Ovary (tissue), 9 donors: Measurements from ENCODE around the gene PPP1R36. TPM values are rescaled to one million over a fixed set of nuclear protein-coding genes. Genes with fewer than 3 reads are reported as not detected.
"Not testable (repeated sequence)": the region's sequence is repeated elsewhere in the genome, so short reads cannot be mapped to it uniquely, and the experiment has no call there.

Source experiments
- DNase-seq, 5 donors: peaks; one replicate each; pipeline ENCODE4 v3.0.0-alpha.2; 2019 to 2020
- H3K27ac ChIP-seq, 2 donors: fragments of 200-600 bp; one replicate each; pipeline versions ENCODE4 v1.5.1 to v1.8.0; 2019 to 2022
- H3K27me3 ChIP-seq: fragments of 200-600 bp; one replicate; pipeline ENCODE4 v1.8.0; 2022
- H3K36me3 ChIP-seq: fragments of 200-600 bp; sonication (generic); one replicate; pipeline ENCODE4 v1.5.1; 2019
- H3K4me1 ChIP-seq: one replicate; pipeline ENCODE4 v1.8.1; 2013; ENCODE audit warnings: mild to moderate bottlenecking, moderate library complexity; ENCODE audit not compliant: insufficient read depth
- H3K4me3 ChIP-seq: fragments of 200-600 bp; sonication (generic); one replicate; pipeline ENCODE4 v1.5.1; 2017
- H3K9me3 ChIP-seq, 2 donors: fragments of 200-600 bp in 1 of 2; sonication (generic) in 1 of 2; one replicate each; pipeline versions ENCODE4 v1.5.1 to v1.8.1; 2013 to 2019; ENCODE audit warnings: mild to moderate bottlenecking in 1 of 2, moderate library complexity in 1 of 2
- EP300 ChIP-seq: sonication (generic); formaldehyde crosslinking; IDR thresholded peaks from one replicate; pipeline ENCODE4 v1.6.1; 2017; ENCODE audit warnings: antibody characterized with exemption
- POLR2A ChIP-seq: fragments of 450-650 bp; IDR thresholded peaks from one replicate; pipeline ENCODE4 v1.6.1; 2017; ENCODE audit warnings: antibody characterized with exemption, mild to moderate bottlenecking, moderate library complexity
- WGBS, 3 donors: extraction: QIAGEN DNeasy Blood & Tissue Kit in 1 of 3; methylation state at CpG; one replicate each; pipeline versions ENCODE4 v1.1.5 to v1.1.7; 2013 to 2017; 5-methylcytosine and 5-hydroxymethylcytosine counted together
- intact Hi-C, 4 donors: fragments of 100-400 bp; cut with DNase I; formaldehyde crosslinking; loops; one replicate each; pipeline versions ENCODE4 v1.11.0 to v1.15.1; 2022 to 2023
- polyA plus RNA-seq, 2 donors: library from polyadenylated mRNA; stranded (reverse); fragments of 200-250 nt in 1 of 2; fragments of 350-450 nt in 1 of 2; fragmentation: Illumina TruSeq in 1 of 2; extraction: RNeasy Lipid Tissue Mini Kit (QIAGEN cat#74804) in 1 of 2; gene quantifications; one replicate each; pipeline ENCODE4 v1.2.3, GENCODE V29; 2013 to 2014
- total RNA-seq, 7 donors: library from RNA; depleted of rRNA in 2 of 7; stranded (reverse); fragments of >200 nt in 2 of 7; fragmentation: NEBNext Ultra II Directional in 3 of 7; extraction: Animal tissue kit (Norgen Biotek cat#: 25700) in 3 of 7; gene quantifications; one replicate each; pipeline versions ENCODE4 v1.1.0 to v1.2.4, GENCODE V29; 2016 to 2023
- TF ChIP-seq, protein P1 (sequence below), 3 donors: fragments of 450-650 bp in 2 of 3; fragments of 200-600 bp in 1 of 3; IDR thresholded peaks; one replicate each; pipeline versions ENCODE4 v1.5.1 to v1.8.0; 2016 to 2022; ENCODE audit warnings: antibody characterized with exemption in 3 of 3, mild to moderate bottlenecking in 1 of 3
- donor health status: DM: no; HTN: no; CAD: no; lungs with moderate emphysema.
- donor health status: DM: no; HTN: no; CAD: no.
- donor health status: Bipolar disorder and iron deficiency.
- donor health status: DM: yes; HTN: yes; CAD: no.
- donor health status: DM: no; HTN: no; CAD: no.
- donor health status: DM: yes; HTN: yes; CAD: no.

Gene PPP1R36
- total and polyA plus RNA-seq, 9 donors: 0.24 to 6.7 (median 0.48) TPM; not detected in 2

DNA sequence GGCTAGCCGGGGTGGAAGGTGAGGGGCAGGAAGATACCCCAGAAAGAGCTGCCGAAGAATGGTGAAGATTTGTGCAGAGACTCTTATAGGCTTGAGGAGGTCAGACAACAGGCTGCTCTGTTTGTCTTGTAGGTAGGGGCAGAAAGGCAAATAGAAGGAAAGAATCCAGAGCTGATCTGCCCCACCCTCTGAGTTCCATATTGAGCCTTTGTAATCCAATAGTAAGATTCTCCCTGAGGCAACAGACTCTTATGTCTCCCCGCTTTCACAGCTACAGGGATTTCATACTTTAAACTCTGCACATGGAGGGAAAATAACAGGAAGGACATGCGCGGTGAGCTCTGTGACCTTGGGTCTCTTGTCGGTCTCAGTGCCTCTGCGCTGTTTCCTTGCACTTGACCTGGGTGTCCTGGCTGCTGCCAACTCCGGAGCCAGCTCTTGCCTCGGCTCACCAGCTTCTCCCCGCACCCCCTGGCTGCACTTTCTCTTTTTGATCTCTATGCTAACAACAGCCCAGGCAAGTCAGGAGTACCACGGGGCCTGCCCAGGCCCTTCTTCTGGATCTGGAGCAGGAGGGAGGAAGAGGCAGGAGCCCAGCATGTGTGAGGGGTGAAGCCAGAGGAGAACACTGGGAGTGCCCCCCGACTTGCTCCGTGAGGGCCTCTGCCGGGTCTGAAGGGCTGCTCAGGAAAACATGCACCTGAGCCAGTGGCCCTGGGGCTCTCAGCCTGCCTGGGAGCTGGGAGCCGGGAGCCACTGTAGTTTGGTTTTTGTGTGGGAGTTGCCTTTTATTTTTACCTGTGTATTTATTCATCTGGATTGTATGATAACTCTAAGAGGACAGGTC is 75.8 kb downstream of the PPP1R36 start:
- WGBS, 3 donors: 64 to 79% (median 66%) methylated on average over 15 of the region's 15 CpGs
- DNase-seq: no peak

DNA sequence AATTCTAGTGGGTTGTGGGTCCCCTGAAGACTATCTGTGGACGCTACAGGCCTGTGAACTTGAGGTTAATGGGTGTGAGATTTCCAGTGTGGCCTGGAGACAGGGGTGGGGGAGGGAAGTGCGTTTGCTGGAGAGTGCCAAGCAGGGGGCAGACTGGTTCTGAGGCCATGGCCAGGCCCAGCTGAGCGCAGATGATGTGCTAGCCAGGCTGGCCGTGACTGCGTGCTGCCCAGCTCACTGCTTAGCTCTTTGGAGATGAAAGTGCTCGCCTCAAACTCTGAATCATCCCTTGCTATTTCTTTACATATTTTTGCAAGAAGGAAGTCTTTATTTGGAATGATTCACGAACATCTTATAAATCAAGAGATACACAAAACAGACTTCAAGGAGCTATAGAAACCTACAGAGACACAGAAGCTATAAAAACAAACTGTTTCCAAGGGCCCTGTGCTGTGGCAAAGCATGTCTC is 79.2 kb downstream of the PPP1R36 start:
- Histone ChIP-seq H3K27me3 (no peaks in the 10 kb centered on the region), H3K4me3 (no peak overlapping the region), H3K27ac (no peak overlapping the region), H3K36me3 (no peaks in the 10 kb centered on the region), H3K9me3 (no peaks in the 10 kb centered on the region), H3K4me1 (no peaks in the 10 kb centered on the region)
- intact Hi-C loops: no loop called here
- no peak for TF ChIP-seq EP300
- no peak for TF ChIP-seq POLR2A
- TF ChIP-seq, protein P1, sequence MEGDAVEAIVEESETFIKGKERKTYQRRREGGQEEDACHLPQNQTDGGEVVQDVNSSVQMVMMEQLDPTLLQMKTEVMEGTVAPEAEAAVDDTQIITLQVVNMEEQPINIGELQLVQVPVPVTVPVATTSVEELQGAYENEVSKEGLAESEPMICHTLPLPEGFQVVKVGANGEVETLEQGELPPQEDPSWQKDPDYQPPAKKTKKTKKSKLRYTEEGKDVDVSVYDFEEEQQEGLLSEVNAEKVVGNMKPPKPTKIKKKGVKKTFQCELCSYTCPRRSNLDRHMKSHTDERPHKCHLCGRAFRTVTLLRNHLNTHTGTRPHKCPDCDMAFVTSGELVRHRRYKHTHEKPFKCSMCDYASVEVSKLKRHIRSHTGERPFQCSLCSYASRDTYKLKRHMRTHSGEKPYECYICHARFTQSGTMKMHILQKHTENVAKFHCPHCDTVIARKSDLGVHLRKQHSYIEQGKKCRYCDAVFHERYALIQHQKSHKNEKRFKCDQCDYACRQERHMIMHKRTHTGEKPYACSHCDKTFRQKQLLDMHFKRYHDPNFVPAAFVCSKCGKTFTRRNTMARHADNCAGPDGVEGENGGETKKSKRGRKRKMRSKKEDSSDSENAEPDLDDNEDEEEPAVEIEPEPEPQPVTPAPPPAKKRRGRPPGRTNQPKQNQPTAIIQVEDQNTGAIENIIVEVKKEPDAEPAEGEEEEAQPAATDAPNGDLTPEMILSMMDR (IDR thresholded peaks at IDR 0.05): no peak
- WGBS, 3 donors: 19 to 29% (median 23%) methylated on average over 7 of the region's 7 CpGs
- no peak for DNase-seq

More for the DNA sequence above, 75.8 kb downstream of the PPP1R36 start:
- Histone ChIP-seq H3K27me3 (no peaks in the 10 kb centered on the region), H3K4me3 (no peak overlapping the region), H3K36me3 (no peaks in the 10 kb centered on the region), H3K27ac (no peak overlapping the region), H3K9me3 (no peaks in the 10 kb centered on the region), H3K4me1 (no peaks in the 10 kb centered on the region)
- intact Hi-C loops: no loop called here
- TF ChIP-seq EP300 (no peak), POLR2A (no peak)
- TF ChIP-seq, protein P1 (IDR thresholded peaks at IDR 0.05): no peak

DNA sequence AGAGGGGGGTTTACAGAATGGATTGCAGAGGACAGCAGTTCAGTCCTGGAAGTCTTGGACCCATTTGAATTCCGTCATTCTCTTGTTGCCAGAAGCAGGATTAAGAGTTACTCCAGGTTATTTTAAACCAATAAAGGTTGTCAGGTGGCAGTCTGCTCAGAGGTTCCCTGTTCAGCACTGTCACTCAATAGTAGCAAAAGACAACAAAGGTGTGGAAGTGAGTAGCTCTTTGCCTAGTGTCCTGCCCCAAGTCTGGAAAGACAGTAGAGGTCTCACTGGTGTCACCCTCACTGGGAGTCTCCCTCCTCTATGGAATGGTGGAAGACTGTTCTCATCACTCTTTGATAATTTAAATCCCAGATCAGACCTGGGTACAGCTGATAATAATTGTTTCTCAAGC is 81.0 kb downstream of the PPP1R36 start:
- TF ChIP-seq POLR2A (no peak), EP300 (no peak)
- TF ChIP-seq, protein P1 (IDR thresholded peaks at IDR 0.05): no peak
- Histone ChIP-seq H3K27ac (no peak overlapping the region), H3K4me1 (no peaks in the 10 kb centered on the region), H3K4me3 (no peak overlapping the region), H3K36me3 (no peaks in the 10 kb centered on the region), H3K9me3 (no peaks in the 10 kb centered on the region), H3K27me3 (no peaks in the 10 kb centered on the region)
- DNase-seq: no peak
- intact Hi-C loops: loop anchor here in 1 of 4 donors (10.0 kb wide), 2 partner anchors 86 to 116 kb away; partner anchors contain the start of genes HSPA2 and PPP1R36
- 89 to 100% (median 94%) methylated on average over 1 of the region's 1 CpG for WGBS, 3 donors

DNA sequence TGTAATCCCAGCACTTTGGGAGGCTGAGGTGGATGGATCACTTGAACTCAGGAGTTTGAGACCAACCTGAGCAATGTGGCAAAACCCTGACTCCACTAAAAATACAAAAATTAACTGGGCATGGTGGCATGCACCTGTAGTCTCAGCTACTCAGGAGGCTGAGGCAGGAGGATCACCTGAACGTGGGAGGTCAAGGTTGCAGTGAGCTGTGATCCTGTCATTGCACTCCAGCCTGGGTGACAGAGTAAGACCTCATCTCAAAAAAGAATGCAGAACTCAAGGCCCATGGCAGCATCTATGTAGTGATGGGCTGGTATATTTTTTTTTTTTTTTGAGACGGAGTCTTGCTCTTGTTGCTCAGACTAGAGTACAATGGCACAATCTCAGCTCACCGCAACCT is 81.5 kb downstream of the PPP1R36 start:
- 88 to 95% (median 95%) methylated on average over 3 of the region's 3 CpGs for WGBS, 3 donors

DNA sequence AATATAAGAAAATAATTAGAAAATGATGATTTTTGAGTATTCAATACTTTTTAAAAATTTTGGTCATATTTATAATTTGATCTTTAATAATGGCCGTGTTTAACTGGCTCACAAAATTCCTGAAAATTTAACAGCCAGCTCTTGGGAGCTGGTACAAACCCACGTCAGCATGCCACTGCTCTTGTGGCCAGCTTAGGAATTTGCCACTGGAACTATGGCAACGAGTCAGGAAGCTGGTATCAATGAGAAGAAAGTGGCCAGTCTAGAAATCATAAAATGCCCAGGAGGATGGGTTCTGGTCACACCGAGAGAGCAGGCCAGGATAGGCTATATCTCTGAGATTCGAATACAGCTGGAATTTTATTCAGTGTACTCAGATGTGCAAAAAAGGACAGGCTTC is 82.3 kb downstream of the PPP1R36 start:
- DNase-seq: no peak
- Histone ChIP-seq H3K36me3 (no peaks in the 10 kb centered on the region), H3K27ac (no peak overlapping the region), H3K9me3 (no peaks in the 10 kb centered on the region), H3K4me1 (no peaks in the 10 kb centered on the region), H3K27me3 (no peaks in the 10 kb centered on the region), H3K4me3 (no peak overlapping the region)
- 79 to 86% (median 81%) methylated on average over 5 of the region's 5 CpGs for WGBS, 3 donors
- intact Hi-C loops: loop anchor here in 1 of 4 donors (10.0 kb wide), 2 partner anchors 87 to 117 kb away; partner anchors contain the start of genes HSPA2 and PPP1R36
- TF ChIP-seq, protein P1 (IDR thresholded peaks at IDR 0.05): no peak
- no peak for TF ChIP-seq POLR2A

More for the DNA sequence above, 81.5 kb downstream of the PPP1R36 start:
- H3K36me3 ChIP-seq, H3K27ac ChIP-seq, H3K4me3 ChIP-seq, DNase-seq, H3K27me3 ChIP-seq, H3K9me3 ChIP-seq, H3K4me1 ChIP-seq: not testable (repeated sequence)
- intact Hi-C loops: loop anchor here in 1 of 4 donors (10.0 kb wide), 2 partner anchors 86 to 116 kb away; partner anchors contain the start of genes HSPA2 and PPP1R36
